Duodenal mucosa (tissue), 2 donors: ENCODE data around the gene CBR1.

Experiments
- H3K27ac ChIP-seq: one replicate; pipeline ENCODE4 v1.7.0; 2013; ENCODE audit warnings: low read depth, low read length
- H3K27me3 ChIP-seq, 2 donors: one replicate each; pipeline ENCODE4 v1.7.0; 2013; ENCODE audit warnings: low read length in 2 of 2, control low read depth in 1 of 2; ENCODE audit not compliant: insufficient read depth in 2 of 2, control insufficient read depth in 1 of 2
- H3K36me3 ChIP-seq, 2 donors: one replicate each; pipeline ENCODE4 v1.7.0; 2013; ENCODE audit warnings: low read length in 2 of 2, control low read depth in 1 of 2; ENCODE audit not compliant: insufficient read depth in 2 of 2, control insufficient read depth in 1 of 2
- H3K4me1 ChIP-seq, 2 donors: one replicate each; pipeline ENCODE4 v1.7.0; 2013; ENCODE audit warnings: low read length in 2 of 2, control low read depth in 1 of 2; ENCODE audit not compliant: insufficient read depth in 2 of 2, control insufficient read depth in 1 of 2
- H3K4me3 ChIP-seq, 2 donors: one replicate each; pipeline ENCODE4 v1.7.0; 2013; ENCODE audit warnings: low read length in 2 of 2, low read depth in 1 of 2
- H3K9ac ChIP-seq, 2 donors: one replicate each; pipeline ENCODE4 v1.7.0; 2013; ENCODE audit warnings: low read length in 2 of 2, low read depth in 1 of 2
- H3K9me3 ChIP-seq, 2 donors: one replicate each; pipeline ENCODE4 v1.7.0; 2013; ENCODE audit warnings: low read length in 2 of 2, control low read depth in 1 of 2; ENCODE audit not compliant: control insufficient read depth in 1 of 2

Gene CBR1

GRCh38 chr21:36048357-36048756 is 21.5 kb upstream of the CBR1 start:
- no peak overlapping the region for H3K27ac ChIP-seq
- H3K4me1 ChIP-seq: no peaks in the 10 kb centered on the region
- no peaks in the 10 kb centered on the region for H3K27me3 ChIP-seq
- no peak overlapping the region for H3K9ac ChIP-seq
- no peak overlapping the region for H3K4me3 ChIP-seq
- peaks cover 35 to 69% of the 10 kb centered on the region in 2 donors for H3K36me3 ChIP-seq
- H3K9me3 ChIP-seq: no peaks in the 10 kb centered on the region

DNA sequence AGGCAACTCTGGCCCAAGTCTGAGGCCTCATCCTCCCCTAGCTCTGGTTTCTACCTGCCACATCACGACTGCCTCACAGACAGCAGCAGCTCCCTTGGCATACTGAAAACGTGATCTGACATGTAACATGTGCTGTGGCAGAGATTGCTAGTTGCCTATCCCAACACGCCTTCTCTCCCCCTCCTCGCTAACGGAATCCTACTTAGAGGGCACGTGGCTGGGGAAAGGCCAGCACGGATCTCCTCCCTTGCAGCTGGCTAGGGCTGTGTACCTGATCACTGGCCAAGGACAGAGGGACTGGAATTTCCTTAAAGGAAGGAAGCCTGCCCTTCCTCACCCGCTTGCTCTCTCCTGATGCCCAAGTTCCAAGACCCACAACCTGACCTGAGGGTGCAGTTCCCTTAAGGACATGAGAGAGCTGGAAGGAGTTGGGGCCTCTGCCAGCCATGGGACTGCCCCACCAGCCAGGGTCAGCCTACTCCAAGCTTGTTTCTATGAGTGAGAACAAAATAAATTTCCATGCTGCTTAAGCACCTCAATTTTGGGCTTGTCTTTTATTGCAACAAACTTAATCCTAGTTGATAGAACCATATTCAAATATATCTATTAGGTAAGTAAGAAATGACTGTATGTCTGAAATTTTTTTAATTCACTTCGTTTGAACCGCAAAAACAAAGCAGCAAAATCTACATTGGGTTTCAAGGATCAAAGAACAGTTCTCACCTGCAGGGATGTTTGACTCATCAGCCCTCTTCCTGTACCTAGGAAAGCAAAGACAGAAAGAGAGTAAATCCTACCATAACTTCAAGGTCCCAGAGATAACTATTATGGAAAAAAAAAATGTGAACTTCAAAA is 16.7 kb upstream of the CBR1 start:
- H3K4me1 ChIP-seq: no peaks in the 10 kb centered on the region
- no peak overlapping the region for H3K27ac ChIP-seq
- H3K4me3 ChIP-seq: no peak overlapping the region
- no peaks in the 10 kb centered on the region for H3K9me3 ChIP-seq
- H3K9ac ChIP-seq: no peak overlapping the region
- no peaks in the 10 kb centered on the region for H3K27me3 ChIP-seq
- H3K36me3 ChIP-seq: peaks cover 38 to 70% of the 10 kb centered on the region in 2 donors

DNA sequence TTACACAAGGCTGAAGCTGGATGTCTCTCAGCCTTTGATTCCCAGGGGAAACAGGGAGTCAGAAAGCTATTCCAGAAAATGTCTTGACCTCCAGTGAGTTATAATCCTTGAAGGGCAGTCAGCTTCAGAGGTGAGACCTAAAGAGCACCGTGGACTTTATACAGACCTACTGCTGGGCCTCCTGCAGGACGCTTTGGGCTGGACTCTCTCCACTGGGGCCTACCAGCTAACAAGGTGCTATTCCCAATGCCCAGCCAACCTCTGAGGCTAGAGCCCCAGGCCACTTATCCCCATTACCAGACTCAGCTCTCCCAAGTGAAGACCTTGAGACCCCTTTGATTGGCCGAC is 16.1 kb upstream of the CBR1 start:
- no peaks in the 10 kb centered on the region for H3K4me1 ChIP-seq
- H3K4me3 ChIP-seq: no peak overlapping the region
- no peak overlapping the region for H3K9ac ChIP-seq
- H3K36me3 ChIP-seq: peaks cover 38 to 69% of the 10 kb centered on the region in 2 donors
- H3K9me3 ChIP-seq: no peaks in the 10 kb centered on the region
- H3K27ac ChIP-seq: no peak overlapping the region
- no peaks in the 10 kb centered on the region for H3K27me3 ChIP-seq

- H3K36me3 ChIP-seq: peaks cover 38 to 60% of the 10 kb centered on the region in 2 donors
Observed at GRCh38 chr21:36055551-36055950, 14.3 kb upstream of the CBR1 start.

DNA sequence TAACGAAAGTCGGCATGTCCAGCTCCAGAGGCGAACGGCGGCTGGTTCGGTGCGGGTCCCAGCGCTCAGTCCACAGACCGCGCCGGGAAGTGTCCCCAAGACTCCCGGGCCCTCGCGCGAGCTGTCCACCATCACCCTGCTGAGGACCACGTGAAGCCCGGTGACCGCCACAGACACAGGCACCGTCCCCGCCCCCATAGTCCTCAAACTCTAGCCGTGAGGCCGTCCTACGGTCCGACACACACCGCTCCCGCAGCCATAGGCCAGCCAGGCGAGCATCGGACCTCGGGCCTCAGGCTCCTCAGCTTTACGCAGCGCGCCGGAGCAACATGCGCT is 10.0 kb upstream of the CBR1 start:
- peak overlapping the region; percentile 78 to 100 for H3K4me3 ChIP-seq
- H3K9me3 ChIP-seq: no peaks in the 10 kb centered on the region
- H3K4me1 ChIP-seq: peaks cover 9 to 13% of the 10 kb centered on the region in 2 donors
- H3K36me3 ChIP-seq: peaks cover 19 to 30% of the 10 kb centered on the region in 2 donors
- peak overlapping the region; percentile 82 to 92 for H3K9ac ChIP-seq
- no peaks in the 10 kb centered on the region for H3K27me3 ChIP-seq
- peak overlapping the region; percentile 81 for H3K27ac ChIP-seq

More at GRCh38 chr21:36055551-36055950, 14.3 kb upstream of the CBR1 start:
- H3K4me1 ChIP-seq: peaks cover 0 to 5% of the 10 kb centered on the region in 2 donors
- no peak overlapping the region for H3K9ac ChIP-seq
- no peak overlapping the region for H3K4me3 ChIP-seq
- H3K27ac ChIP-seq: no peak overlapping the region
- H3K27me3 ChIP-seq: no peaks in the 10 kb centered on the region
- H3K9me3 ChIP-seq: no peaks in the 10 kb centered on the region

- Histone ChIP-seq H3K36me3 (peaks cover 14 to 25% of the 10 kb centered on the region in 2 donors), H3K4me1 (peaks cover 14 to 18% of the 10 kb centered on the region in 2 donors), H3K27me3 (no peaks in the 10 kb centered on the region), H3K9ac (peak within 1 kb of the TSS; percentile 82 to 92), H3K4me3 (peak within 1 kb of the TSS; percentile 78 to 100), H3K27ac (peak within 1 kb of the TSS; percentile 84), H3K9me3 (no peaks in the 10 kb centered on the region)
Observed at GRCh38 chr21:36060159-36060921, 9.5 kb upstream of the CBR1 start, which contains the start of gene SETD4. Gene SETD4, minus strand, starts transcription at chr21:36060526. Its CDS starts 1,638 bp downstream, at chr21:36058888.

DNA sequence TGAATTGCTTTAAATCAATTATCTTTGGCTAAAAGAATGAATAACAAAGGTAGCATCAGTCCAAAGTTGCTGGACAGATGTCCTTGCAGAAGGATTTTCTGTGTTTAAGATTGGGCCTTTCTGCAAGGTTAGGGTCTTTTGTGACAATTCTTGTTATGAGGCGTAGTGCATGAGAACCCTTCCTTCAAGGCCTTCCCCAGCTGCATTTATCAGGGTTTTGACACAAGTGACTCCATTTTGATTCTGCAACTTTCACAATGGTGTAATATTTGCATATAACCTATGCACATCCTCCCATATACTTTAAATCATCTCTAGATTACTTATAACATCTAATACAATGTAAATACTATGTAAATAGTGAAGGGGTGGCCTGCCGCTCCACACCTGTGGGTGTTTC is 8.4 kb upstream of the CBR1 start:
- H3K4me1 ChIP-seq: peaks cover 25 to 29% of the 10 kb centered on the region in 2 donors
- no peak overlapping the region for H3K9ac ChIP-seq
- peaks cover 3 to 15% of the 10 kb centered on the region in 2 donors for H3K36me3 ChIP-seq
- no peak overlapping the region for H3K27ac ChIP-seq
- H3K27me3 ChIP-seq: no peaks in the 10 kb centered on the region
- H3K4me3 ChIP-seq: no peak overlapping the region
- H3K9me3 ChIP-seq: no peaks in the 10 kb centered on the region

DNA sequence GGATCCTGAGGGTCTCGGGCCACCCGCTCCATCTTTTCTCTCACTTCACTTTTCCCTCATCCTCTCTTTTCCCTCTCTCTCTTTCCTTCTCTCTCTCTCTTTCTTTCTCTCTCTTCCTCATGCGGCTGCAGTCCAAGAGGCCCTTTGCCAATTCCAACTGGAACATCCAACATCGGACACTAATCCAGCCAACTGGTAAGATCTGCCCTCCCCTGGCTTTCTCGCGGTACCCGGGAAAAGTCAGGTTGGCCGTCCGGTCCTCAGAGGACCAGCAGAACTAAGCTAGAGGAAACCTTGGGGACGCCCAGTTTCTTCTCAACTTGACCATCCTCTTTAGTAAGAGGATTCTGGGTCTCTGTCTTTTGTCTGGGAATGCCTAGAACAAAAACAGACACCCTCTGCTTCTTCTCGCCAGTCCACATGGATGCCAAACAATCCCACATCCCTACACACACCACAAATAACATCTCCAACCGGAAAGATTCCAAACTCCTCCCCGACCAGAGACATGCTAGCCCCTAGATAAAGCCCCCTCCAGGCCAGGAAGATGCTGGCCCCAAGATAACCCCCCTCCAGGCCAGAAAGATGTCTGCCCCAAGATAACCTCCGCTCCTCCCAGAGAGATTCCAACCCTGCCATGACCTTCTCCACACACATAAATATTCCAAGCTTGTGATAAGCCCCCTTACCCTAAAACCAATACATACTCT is 6.3 kb upstream of the CBR1 start:
- H3K9ac ChIP-seq: no peak overlapping the region
- no peak overlapping the region for H3K27ac ChIP-seq

DNA sequence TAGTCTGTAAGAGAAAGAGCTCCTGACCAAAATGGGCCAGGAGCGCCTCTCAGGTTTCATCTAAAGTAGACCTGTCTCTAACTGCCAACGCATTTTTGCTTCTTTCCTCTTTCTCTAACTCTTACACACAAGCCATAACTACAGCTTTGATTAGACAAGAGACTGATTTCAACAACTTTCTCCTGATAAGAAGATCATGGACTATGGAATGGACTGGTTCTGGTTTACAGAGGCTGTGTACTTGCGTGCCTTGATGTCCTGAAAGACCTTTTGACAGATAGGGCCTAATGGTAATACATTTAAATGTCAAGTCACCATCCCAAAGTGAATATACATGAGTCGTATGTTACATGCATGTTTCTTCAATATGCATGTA is 5.8 kb upstream of the CBR1 start:
- Histone ChIP-seq H3K9me3 (peaks cover 3 to 4% of the 10 kb centered on the region in 2 donors), H3K27ac (no peak overlapping the region), H3K4me1 (peaks cover 29 to 35% of the 10 kb centered on the region in 2 donors), H3K36me3 (peaks cover 0 to 2% of the 10 kb centered on the region in 2 donors), H3K4me3 (no peak overlapping the region), H3K27me3 (no peaks in the 10 kb centered on the region), H3K9ac (no peak overlapping the region)

More for the DNA sequence above, 6.3 kb upstream of the CBR1 start:
- Histone ChIP-seq H3K4me1 (peaks cover 29 to 33% of the 10 kb centered on the region in 2 donors), H3K36me3 (no peaks in the 10 kb centered on the region), H3K9me3 (no peaks in the 10 kb centered on the region), H3K4me3 (no peak overlapping the region), H3K27me3 (no peaks in the 10 kb centered on the region)
